Stomach (tissue), 9 donors: ENCODE results near the gene FAHD1. TPM values are rescaled to one million over a fixed set of nuclear protein-coding genes. Genes with fewer than 3 reads are reported as not detected.

Source experiments
- DNase-seq, 2 donors: peaks; one replicate each; pipeline versions ENCODE4 v3.0.0 to v3.0.0-alpha.2; 2013 to 2019
- H3K27ac ChIP-seq, 5 donors: fragments of 200-600 bp in 4 of 5; sonication (generic) in 4 of 5; one replicate each; pipeline ENCODE4 v1.5.1; 2013 to 2019; ENCODE audit warnings: mild to moderate bottlenecking in 1 of 5, moderate library complexity in 1 of 5
- H3K27me3 ChIP-seq, 3 donors: fragments of 200-600 bp; sonication (generic); one replicate each; pipeline ENCODE4 v1.5.1; 2017 to 2019; ENCODE audit warnings: mixed run types in 1 of 3
- H3K36me3 ChIP-seq, 4 donors: fragments of 200-600 bp; sonication (generic); 1 replicate in 3 of 4; 2 replicates in 1 of 4; pipeline ENCODE4 v1.5.1; 2016 to 2019
- H3K4me1 ChIP-seq, 4 donors: fragments of 200-600 bp; sonication (generic); one replicate each; pipeline ENCODE4 v1.5.1; 2016 to 2019
- H3K4me3 ChIP-seq, 4 donors: fragments of 200-600 bp; sonication (generic) in 3 of 4; one replicate each; pipeline ENCODE4 v1.5.1; 2016 to 2019; ENCODE audit warnings: mild to moderate bottlenecking in 1 of 4
- H3K9me3 ChIP-seq, 4 donors: fragments of 200-600 bp; sonication (generic); one replicate each; pipeline ENCODE4 v1.5.1; 2016 to 2019
- CTCF ChIP-seq, 7 experiments: fragments of 450-650 bp in 4 of 7; fragments of 200-600 bp in 3 of 7; sonication (generic) in 3 of 7; IDR thresholded peaks; one replicate each; pipeline ENCODE4 v1.5.1; 2016 to 2019; ENCODE audit warnings: antibody characterized with exemption in 7 of 7, control low read depth in 2 of 7, mild to moderate bottlenecking in 1 of 7
- EP300 ChIP-seq: sonication (generic); formaldehyde crosslinking; IDR thresholded peaks from one replicate; pipeline ENCODE4 v1.6.1; 2017; ENCODE audit warnings: antibody characterized with exemption
- POLR2A ChIP-seq, 4 donors: fragments of 450-650 bp; IDR thresholded peaks; one replicate each; pipeline ENCODE4 v1.6.1; 2016; ENCODE audit warnings: antibody characterized with exemption in 4 of 4, control low read depth in 2 of 4, mild to moderate bottlenecking in 1 of 4, moderate library complexity in 1 of 4
- POLR2AphosphoS5 ChIP-seq, 3 donors: sonication (generic); formaldehyde crosslinking; IDR thresholded peaks; one replicate each; pipeline ENCODE4 v1.6.1; 2016; ENCODE audit warnings: antibody characterized with exemption in 3 of 3
- WGBS, 5 donors: extraction: QIAGEN DNeasy Blood & Tissue Kit in 3 of 5; methylation state at CpG; one replicate each; pipeline versions ENCODE4 v1.1.5 to v1.1.7; 2013 to 2018; 5-methylcytosine and 5-hydroxymethylcytosine counted together
- intact Hi-C: fragments of 100-400 bp; cut with DNase I; formaldehyde crosslinking; loops from one replicate; pipeline ENCODE4 v1.15.1; 2023; ENCODE audit warnings: low total_unique reads
- polyA plus RNA-seq, 3 donors: library from polyadenylated mRNA; stranded (reverse); fragments of 200-250 nt; gene quantifications; one replicate each; pipeline ENCODE4 v1.2.3, GENCODE V29; 2013
- total RNA-seq, 5 donors: library from RNA; depleted of rRNA; stranded (reverse); fragments of >200 nt; gene quantifications; one replicate each; pipeline versions ENCODE4 v1.1.0 to v1.2.3, GENCODE V29; 2014 to 2016
- donor health status: healthy with polysubstance abuse.
- donor health status: Bipolar disorder and iron deficiency.
- donor health status: healthy.

Gene FAHD1
- total and polyA plus RNA-seq, 8 donors, result 15.4 to 484 (median 29.7) TPM

- no peak overlapping the region for H3K27ac ChIP-seq
- no peaks in the 10 kb centered on the region for H3K9me3 ChIP-seq
- H3K4me3 ChIP-seq, result no peak overlapping the region
- intact Hi-C loops, result no loop called here
- H3K4me1 ChIP-seq, result peaks cover 0 to 8% (median 5%) of the 10 kb centered on the region in 4 donors
- no peak for DNase-seq
- 92 to 96% (median 95%) methylated on average over 35 of the region's 35 CpGs for WGBS, 5 donors
- TF ChIP-seq EP300 (no peak), POLR2A (IDR thresholded peaks at IDR 0.05) (no peak), CTCF (IDR thresholded peaks at IDR 0.05) (no peak), POLR2AphosphoS5 (IDR thresholded peaks at IDR 0.05) (no peak)
- H3K27me3 ChIP-seq, result no peaks in the 10 kb centered on the region
- H3K36me3 ChIP-seq, result peaks cover 29 to 91% (median 87%) of the 10 kb centered on the region in 4 donors
These were observed 8.0 kb upstream of the FAHD1 start for GRCh38 chr16:1818873-1819525.

DNA sequence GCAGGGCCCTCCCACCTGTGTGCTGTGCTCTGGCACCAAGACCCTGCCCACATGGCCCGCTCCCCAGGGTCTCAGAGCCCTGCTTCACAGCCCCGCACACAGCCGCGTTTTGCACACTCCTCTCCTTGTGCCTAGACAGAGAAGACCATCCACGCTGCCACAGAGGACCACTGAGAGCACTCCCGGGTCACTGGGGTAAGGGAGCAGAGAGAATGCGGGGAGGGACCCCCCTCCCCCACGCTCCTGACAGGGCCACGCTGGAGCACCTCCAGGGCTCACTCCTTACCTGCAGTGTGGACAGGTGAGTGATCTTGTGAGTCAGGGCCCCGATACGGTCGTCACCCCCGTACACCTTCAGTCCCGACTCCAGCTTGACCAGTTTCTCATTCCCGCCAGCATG, 7.4 kb upstream of the FAHD1 start:
- no peak for DNase-seq
- peaks cover 29 to 85% (median 83%) of the 10 kb centered on the region in 4 donors for H3K36me3 ChIP-seq
- peaks cover 0 to 14% (median 11%) of the 10 kb centered on the region in 4 donors for H3K4me1 ChIP-seq
- TF ChIP-seq EP300, result no peak
- no peak for TF ChIP-seq POLR2A (IDR thresholded peaks at IDR 0.05)
- no peak for TF ChIP-seq CTCF (IDR thresholded peaks at IDR 0.05)
- TF ChIP-seq POLR2AphosphoS5 (IDR thresholded peaks at IDR 0.05), result no peak
- H3K4me3 ChIP-seq, result no peak overlapping the region
- no peak overlapping the region for H3K27ac ChIP-seq
- intact Hi-C loops, result no loop called here
- H3K27me3 ChIP-seq, result no peaks in the 10 kb centered on the region
- WGBS, 5 donors, result 88 to 97% (median 94%) methylated on average over 9 to 15 of the region's 15 CpGs
- H3K9me3 ChIP-seq, result no peaks in the 10 kb centered on the region

DNA sequence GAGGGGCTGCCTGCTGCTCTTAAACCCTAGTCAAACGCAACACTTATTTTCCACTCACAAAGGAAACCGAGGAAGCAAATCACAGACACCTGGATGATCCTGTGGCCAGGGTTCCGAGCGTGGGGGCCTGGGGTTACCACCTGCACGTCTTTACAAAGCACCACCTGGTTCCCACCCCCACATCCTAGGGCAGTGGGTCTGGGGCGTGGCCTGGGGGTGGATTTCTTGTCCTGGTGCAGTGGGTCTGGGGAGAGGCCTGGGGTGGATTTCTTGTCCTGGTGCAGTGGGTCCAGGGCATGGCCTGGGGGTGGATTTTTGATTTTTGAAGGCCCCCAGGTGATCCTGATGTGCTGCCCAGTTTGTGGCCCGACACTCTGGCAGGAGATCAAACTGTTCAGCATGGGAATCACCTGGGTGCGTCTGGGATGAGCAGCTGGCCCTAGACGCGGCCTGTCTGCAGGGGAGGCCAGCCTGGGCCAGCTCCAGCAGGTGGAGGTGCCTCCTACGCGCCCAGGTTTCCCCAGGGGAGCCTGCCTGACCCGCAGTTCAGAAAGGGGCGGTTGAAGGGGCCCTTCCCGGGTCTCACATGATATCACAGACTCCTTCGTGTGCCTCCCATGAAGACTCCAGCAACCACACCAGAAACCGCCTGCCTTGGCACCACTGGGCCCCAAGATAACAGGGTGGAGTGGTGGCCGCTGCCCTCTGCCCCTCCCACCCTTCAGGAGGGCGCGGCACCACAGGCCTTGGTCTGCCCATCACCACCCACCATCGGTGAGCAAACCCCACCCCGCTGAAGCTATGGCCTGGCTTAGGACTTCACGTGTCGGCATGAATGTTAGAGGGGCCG, 6.7 kb upstream of the FAHD1 start:
- H3K4me1 ChIP-seq, result peaks cover 4 to 21% (median 18%) of the 10 kb centered on the region in 4 donors

More for the DNA sequence above, 6.7 kb upstream of the FAHD1 start:
- no peak for DNase-seq
- 85 to 87% (median 85%) methylated on average over 14 to 25 of the region's 25 CpGs for WGBS, 5 donors
- no peak overlapping the region for H3K4me3 ChIP-seq
- H3K36me3 ChIP-seq, result peaks cover 29 to 78% (median 77%) of the 10 kb centered on the region in 4 donors
- intact Hi-C loops, result no loop called here
- no peak overlapping the region for H3K27ac ChIP-seq
- no peaks in the 10 kb centered on the region for H3K27me3 ChIP-seq
- H3K9me3 ChIP-seq, result no peaks in the 10 kb centered on the region
- no peak for TF ChIP-seq POLR2AphosphoS5 (IDR thresholded peaks at IDR 0.05)
- no peak for TF ChIP-seq EP300
- TF ChIP-seq CTCF (IDR thresholded peaks at IDR 0.05), result no peak
- TF ChIP-seq POLR2A (IDR thresholded peaks at IDR 0.05), result no peak
